ENCODE results near the gene METRN.
"Not testable (repeated sequence)": the region's sequence is repeated elsewhere in the genome, so short reads cannot be mapped to it uniquely, and the experiment has no call there.

The METRN gene

DNA sequence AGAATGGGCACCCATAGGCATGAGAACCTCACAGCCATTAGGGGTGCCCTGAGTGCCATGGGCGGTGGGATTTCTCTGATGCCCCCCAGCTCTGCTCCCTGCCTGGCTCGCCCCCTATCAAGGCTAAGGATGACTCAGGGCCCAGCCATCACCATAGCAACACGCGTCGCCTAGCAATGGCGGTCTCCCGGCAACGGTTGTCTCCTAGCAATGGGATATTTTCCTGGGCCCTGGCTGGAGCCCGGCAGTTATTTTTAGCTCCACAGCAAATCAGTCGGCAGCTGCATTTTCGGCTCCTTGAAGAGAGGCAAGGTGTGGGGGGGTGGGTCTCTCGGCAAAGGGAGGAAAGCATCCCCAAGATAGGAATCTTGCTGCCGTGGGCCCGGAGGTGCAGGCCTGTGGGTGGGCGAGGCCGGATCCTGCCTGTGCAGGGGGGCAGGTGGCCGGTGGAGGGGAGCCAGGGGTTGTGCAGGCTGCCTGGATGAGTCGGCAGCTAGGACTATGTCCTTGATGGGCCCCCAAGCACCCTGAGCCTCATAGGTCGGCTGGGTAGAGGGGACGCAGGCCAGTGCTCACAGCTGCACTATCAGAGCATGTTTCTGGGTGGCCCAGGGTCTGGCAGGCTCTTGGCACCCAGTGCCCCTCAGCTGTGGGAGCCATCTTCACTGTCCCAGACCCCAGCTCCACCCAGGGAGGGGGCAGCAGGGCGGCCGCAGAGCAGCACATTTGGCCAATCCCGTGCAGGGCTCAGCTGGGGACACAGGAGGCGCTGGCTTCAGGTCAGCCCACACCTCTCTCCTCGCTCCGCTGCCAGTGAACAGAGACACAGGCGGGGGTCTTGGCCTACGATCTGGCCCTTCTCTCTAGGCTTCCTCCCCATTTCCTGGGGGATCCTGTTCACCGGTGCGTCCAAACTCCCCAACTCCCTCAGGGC, 5.1 kb upstream of the METRN start:
- DNase-seq (ENCODE audit: low read depth, low spot score), result no peak

DNA sequence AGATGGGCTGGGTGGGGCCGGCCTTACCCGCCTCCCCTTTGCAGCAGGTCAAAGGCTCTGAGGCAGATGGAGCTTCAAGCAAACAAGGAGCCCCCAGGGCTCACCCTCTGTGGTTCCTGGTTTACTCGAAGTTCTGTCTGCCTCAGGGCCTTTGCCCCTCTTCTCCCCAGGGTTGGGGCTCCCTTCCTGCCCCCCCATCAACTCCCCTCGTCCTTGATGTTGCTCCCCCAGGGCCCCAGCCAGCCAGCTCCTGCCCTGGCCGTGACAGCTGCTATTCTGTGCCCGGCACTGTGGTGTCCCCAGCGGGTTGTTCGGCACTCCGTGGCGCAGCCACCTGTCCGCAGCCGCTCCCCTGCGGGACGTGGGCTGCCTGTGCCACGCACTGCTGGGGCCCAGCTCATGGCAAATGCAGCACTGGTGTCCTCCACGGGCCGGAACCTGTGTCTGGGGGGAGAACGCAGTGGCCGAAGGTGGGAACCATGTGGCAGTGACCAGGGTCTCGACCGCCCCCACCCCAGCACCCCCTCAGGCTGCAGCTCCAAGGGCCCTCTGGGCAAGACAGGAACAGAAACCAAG, 4.3 kb upstream of the METRN start:
- no peak for DNase-seq (ENCODE audit: low read depth, low spot score)

DNA sequence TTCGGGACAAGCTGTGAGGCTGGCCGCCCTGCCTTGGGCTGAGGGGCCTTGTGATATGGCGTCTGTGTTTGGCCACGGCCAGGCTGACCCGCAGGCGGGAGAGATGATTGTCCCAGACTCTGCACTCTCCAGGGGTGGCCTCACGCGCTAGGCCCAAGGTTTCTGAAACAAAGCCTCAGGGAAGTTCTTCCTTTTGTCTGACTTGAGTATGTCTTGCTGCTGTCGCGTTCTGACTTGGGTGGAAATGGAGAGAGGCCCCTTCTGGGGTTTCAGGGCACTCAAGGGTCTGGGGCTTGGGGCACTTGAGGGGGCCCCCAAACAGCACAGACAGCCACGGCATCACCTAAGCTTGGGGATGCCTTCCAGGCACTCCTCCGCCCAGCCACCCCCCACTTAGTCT, 3.8 kb upstream of the METRN start:
- DNase-seq (ENCODE audit: low read depth, low spot score), result no peak

DNA sequence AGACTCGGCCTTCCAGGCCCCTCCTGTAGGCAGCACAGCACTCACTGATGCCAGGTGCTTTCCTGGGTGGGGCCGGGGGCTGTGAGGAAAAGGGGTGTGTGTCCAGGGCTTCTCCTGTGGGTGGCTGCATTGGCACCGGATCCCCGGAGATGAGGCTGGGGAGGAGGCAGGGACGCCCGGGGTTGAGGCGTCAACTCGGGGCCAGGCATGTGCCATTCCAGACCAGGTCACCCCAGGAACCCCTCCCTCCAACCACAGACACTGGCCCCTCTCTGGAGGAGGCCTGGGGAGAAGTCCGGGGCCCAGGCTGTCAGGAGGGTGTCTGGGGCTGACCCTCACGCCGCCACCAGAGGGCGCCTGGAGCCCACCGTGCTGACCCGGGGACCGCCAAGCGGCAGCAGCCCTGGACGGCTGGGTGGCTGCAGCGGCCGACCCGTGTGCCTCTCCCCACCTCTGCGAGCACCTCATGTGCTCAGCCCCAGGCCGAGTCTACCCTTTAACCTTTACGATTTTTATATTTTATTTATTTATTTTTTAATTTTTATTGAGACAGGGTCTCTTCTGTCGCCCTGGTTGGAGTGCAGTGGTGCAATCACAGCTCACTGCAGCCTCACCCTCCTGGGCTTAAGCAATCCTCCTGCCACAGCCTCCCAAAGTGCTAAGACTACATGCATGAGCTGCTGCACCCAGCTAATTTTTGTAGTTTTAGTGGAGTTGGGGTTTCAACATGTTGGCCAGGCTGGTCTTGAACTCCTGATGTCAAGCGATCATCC, 3.2 kb upstream of the METRN start:
- DNase-seq (ENCODE audit: low read depth, low spot score), result no peak

DNA sequence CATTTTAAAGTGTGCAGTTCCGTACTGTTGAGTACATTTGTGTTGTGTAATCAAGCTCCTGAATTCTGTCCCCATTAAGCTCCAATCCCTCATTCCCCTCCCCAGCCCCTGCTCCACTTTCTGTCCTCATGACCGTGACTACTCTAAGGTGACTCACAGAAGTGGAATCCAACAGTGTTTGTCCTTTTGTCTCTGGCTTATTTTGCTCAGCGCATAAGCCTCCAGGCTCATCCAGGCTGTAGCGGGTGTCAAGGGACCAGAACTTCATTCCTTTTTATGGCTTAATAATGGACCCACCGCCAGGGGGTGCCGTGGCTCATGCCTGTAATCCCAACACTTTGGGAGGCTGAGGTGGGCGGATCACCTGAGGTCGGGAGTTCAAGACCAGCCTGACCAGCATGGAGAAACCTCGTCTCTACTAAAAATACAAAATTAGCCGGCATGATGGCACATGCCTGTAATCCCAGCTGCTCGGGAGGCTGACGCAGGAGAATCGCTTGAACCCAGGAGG, 2.1 kb upstream of the METRN start:
- DNase-seq (ENCODE audit: low read depth, low spot score), result not testable (repeated sequence)

DNA sequence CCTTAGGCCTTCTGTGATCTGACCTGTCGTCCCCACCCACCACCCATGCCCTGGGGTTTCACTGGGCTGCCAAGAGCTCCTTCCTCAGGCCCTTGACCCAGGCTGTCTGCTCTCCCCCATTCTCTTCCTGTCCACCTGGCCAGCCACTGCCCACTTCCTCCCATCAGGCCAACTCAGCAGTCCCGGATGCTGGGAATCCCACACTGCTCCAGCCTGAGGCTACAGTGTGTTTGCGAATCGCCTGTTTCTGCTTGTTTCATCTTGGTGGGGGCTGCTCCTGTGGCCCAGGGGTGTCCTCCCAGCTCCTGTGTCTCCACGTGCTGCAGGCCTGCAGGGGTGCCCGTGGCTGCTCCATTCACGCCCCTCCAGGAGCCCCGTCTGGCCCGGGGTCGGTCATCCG, 839 bp upstream of the METRN start:
- no peak for DNase-seq (ENCODE audit: low read depth, low spot score)

DNA sequence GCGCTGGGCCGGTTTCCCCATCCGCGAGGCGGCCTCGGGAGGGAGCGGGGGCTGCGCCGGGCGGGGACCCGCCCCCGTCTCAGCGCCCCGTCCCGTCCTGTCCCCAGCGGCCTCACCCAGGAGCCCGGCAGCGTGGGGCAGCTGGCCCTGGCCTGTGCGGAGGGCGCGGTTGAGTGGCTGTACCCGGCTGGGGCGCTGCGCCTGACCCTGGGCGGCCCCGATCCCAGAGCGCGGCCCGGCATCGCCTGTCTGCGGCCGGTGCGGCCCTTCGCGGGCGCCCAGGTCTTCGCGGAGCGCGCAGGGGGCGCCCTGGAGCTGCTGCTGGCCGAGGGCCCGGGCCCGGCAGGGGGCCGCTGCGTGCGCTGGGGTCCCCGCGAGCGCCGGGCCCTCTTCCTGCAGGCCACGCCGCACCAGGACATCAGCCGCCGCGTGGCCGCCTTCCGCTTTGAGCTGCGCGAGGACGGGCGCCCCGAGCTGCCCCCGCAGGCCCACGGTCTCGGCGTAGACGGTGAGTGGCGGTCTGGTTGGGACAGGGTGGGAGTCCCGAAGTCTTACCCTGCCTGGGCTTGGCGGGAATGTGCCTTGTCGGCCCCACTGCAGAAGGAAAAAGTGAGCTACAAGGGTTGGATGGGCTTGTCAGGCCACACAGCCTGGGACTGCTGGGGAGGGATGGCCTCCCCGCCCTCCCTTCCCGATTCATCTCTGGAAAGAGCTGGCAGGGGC, 720 bp downstream of the METRN start:
- no peak for DNase-seq (ENCODE audit: low read depth, low spot score)

DNA sequence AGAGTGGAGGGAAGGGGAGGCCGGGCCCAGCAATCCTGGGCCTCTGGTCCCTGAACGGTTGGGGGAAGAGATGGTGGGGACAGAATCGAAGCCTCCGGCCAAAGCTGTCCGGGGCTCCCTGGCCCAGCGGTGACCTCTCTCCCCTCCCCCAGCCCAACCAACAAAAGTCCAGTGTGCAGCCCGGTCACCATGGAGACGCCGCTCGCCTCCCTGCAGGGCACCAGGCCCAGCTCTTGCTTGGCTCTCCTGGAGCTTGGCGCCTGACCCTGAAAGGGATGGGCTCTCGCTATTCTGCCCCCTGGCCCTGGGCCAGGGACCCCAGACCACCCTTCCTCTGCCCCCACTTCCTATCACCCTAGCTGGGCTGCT, 1.3 kb downstream of the METRN start:
- no peak for DNase-seq (ENCODE audit: low read depth, low spot score)

DNA sequence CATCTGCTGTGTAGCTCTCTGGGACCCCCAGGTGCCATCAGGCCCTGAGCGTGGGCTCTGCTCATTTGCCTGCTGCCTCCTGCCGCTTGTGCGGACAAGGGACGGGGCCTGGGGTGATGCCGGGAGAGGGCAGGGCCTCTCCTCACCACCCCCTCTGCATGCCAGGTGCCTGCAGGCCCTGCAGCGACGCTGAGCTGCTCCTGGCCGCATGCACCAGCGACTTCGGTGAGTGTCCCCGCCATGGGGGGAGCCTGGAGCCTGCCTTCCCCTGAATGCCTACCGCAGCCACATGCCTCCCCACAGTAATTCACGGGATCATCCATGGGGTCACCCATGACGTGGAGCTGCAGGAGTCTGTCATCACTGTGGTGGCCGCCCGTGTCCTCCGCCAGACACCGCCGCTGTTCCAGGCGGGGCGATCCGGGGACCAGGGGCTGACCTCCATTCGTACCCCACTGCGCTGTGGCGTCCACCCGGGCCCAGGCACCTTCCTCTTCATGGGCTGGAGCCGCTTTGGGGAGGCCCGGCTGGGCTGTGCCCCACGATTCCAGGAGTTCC, 1.9 kb downstream of the METRN start:
- no peak for DNase-seq (ENCODE audit: low read depth, low spot score)

DNA sequence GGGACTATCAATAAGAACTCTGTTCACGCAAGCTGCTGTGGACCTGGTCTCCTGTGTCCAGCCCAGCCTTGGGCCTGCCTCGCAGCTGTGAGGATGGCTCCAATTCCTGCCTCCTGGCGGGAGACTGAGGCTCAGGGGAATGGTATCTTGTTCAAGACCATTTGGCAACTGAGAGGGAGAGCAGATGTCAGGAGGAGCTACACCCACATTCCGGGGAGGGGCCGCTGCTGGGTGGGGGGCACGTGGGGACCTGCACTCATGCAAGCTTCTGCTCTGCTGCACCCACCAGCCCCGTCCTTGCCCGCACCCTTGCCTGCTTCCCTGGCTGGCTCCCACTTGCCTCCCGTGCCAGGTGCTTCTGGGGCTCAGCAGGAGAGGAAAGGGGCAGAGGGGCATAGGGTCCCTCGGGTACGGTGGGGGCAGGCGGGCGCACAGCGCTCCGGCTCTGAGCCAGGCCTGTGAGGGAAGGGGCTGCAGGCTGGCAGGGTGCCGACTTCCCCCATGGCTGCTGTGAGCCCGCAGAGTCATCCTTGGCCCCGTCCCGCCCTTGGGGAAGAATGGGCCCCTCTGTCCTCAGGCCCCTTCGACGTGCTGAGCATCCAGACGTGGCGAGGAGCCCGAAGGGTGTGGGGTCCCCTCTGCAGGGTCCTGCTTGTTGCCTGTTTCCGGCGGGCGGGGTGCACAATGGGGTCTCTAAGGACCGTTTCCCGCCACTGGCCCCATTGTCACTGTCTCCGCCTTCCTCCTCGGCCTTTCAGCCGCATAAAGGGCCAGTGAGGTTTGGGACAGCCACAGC, 2.7 kb downstream of the METRN start:
- DNase-seq (ENCODE audit: low read depth, low spot score), result no peak

DNA sequence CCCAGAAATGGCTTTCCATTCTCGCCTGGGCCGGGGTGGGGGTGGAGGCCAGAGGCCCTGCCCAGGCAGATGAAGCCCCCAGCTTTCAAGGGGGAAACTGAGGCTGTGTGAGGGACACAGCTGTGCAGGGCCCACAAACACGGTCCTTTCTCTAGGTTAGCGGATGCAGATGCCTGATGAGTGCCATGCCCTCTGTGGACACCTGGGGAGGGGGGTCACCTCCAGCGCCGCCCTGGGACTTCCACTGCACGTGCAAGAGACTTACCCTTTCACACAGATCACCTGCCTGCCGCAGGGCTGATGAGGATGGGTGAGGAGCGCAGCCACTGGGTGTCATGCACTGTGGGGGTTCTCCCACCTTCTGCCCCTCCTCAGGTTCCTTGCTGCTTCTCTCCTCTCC, 3.5 kb downstream of the METRN start:
- DNase-seq (ENCODE audit: low read depth, low spot score), result no peak

DNA sequence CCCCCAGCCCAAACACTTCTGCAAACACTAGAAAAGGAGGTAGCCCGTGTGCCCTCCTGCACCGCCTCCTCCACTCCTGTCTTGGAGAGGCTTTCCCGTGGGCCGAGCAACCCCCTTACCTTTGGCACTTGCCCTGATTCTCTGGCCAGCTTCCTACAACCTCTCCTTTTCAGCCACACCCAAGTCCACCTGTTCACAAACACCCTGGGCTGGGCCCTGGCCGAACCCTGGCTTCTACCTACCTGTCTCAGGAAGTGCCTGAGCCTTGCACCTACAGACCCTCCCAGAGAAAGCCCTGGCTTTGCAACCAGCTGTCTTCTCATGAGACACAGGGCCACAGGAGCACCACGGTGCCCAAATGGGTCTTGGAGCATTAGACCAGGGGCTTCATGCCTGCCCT, 4.0 kb downstream of the METRN start:
- DNase-seq (ENCODE audit: low read depth, low spot score), result no peak

DNA sequence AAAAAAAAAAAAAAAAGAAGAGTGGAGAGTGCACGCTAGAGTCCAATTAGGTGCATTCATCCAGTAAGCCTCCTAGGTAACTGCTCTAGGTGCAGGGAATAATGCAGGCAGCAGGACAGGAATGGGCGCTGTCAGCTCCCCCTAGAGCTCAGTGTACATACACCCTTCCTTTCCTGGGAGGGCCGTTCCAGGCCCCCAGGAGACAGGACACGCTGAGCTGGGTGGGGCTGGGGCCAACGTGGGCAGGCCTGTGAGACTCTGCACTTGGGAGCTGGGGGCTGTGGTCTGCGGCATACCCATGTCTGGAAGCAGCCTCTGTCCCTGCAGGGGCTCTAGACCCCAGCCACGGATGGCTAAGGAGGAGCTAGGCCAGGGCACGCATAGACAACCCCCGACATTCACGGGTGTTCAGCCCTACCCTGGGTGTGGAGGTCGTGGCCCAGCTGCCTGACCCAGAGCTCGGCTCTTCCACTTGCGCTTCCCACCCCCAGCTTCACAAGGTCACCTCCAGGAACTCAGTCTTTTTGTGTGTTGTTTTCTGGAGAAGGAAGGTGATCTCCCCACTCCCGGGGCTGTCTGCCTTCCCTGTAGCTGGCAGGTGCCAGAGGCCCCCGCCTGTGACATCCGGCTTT, 5.0 kb downstream of the METRN start:
- no peak for DNase-seq (ENCODE audit: low read depth, low spot score)

DNA sequence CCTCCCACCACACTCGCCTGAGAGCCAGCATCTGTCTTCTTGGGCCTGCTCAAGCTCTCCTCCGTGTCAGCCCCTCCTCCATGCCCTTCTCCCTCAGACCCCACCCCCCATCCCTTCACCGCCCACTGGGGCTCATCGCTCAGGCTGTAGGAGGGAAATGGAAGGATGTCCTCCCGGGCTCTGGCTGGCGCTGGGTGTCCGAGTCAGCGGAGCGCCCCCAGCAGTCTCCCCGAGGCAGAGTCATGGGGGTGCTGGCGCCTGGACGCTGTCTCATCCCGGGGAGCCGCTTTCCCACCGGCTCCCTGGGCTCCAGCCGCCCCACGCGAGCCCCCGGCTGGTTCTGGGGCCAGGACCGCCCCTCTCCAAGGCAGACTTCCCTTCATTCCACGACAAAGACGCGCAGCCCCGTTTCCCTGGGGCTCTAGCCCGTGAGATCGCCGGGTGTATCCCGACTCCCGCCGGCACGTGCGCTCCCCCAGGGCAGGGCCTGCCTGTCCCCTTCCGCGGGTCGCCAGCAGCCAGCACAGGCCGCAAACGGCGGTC, 5.6 kb downstream of the METRN start:
- no peak for DNase-seq (ENCODE audit: low read depth, low spot score)

DNA sequence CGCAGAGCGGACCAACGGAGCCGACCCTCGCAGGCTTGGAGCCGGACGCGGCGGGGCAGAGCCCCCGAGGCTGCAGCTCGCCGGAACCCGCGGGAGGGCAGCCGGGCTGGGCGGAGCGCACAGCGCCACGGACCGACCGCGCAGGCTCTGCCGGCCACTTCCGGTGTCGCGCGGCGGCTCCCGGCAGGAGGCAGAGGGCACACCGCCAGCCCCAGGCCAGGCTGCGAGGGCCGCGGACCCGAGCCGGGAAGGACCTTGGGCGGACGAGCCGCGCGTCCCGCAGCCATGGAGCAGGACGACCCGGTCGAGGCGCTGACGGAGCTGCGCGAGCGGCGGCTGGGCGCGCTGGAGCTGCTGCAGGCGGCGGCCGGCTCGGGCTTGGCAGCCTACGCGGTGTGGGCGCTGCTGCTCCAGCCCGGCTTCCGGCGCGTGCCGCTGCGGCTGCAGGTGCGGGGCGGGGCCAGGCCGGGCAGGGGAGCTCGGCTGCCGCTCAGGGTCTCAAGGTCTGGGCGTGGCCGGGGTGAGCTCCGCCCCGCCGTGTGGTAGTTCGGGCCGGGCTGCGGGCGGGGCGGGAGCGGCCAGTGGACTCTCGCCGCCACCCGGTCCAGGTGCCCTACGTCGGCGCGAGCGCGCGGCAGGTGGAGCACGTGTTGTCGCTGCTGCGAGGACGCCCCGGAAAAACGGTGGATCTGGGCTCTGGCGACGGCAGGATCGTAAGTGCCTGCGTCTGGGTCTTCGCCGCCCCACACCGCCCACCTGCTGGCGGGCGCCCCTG, 6.3 kb downstream of the METRN start, which contains the start of gene ANTKMT:
Gene ANTKMT (plus strand): TSS at position 157 of the 775 bp plus-strand sequence. CDS start 129 bp downstream, at position 286.
- DNase-seq (ENCODE audit: low read depth, low spot score), result no peak

DNA sequence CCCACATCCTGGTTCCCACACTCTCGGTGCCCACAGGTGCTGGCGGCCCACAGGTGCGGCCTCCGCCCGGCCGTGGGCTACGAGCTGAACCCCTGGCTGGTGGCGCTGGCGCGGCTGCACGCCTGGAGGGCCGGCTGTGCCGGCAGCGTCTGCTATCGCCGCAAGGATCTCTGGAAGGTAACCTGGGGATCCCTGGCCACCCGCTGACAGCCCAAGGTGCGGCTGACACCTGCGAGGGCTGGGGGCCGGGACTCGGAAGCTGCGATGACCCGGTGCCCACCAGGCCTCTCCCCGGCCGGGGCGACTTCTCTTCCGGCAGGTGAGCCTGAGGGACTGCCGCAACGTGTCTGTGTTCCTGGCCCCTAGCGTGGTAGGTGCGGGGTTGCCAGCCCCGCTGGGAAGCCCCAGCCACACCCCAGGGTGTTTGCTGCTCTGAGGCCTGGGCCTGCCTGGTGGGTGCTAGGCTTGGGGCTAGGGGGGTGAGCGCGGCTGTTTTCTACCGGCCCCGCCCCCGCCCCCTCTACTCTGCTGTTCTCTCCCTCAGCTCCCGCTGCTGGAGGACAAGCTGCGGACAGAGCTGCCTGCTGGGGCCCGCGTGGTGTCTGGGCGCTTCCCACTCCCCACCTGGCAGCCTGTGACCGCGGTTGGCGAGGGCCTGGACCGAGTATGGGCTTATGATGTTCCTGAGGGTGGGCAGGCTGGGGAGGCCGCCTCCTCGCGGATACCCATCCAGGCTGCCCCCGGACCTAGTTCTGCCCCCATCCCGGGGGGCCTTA, 7.0 kb downstream of the METRN start:
- no peak for DNase-seq (ENCODE audit: low read depth, low spot score)

DNA sequence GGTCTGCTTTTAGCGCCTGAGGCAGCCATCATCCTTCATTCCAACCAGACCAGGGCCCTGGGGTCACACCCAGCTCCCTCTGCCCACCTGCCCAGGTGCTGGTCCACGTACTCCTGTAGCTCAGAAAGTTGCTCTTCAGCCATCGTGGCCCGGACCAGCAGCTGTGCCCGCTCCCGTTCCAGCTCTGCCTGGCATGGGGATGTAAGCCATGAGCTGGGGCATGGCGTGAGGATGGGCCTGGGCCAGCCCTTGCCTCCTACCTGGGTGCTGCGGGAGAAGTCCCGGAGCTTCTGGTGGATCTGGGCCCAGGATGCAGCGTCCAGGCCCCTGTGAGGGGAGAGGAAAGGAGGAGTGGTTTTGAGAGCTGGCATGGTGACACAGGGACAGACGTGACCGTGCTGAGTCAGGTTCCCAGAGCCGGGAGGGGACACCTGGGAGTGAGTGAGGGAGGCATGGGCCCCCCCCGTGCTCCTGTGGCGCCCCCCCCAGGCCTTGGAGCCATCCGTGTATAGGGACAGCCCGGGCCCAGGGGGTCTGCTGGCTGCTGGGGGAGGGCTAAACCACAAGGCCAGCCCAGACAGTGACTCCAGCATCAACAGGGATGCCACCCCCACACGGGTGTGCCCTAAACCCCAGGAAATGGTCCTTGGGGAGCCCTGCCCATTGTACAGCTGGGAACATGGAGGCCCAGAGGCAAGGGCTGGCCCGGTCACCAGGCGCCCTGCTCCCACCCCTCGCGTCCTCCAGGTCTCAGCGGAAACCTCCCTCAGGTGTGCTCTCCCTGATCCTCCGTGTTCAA, 8.1 kb downstream of the METRN start:
- DNase-seq (ENCODE audit: low read depth, low spot score), result no peak

Data from smooth muscle cell of the brain vasculature (primary cell).